HepG2 (cell line): Measurements from ENCODE around the gene NPAS2. TPM values are rescaled to one million over a fixed set of nuclear protein-coding genes. Genes with fewer than 3 reads are reported as not detected.
A peak's percentile ranks its signal among the peaks of the same experiment; 100 is the strongest.

ENCODE experiments used
- ATAC-seq: fragments of 200-7000 bp; cut with Tn5 transposase; 3 replicates; pipeline ENCODE4 v1.9.1; 2020; ENCODE audit warnings: mild to moderate bottlenecking, moderate library complexity
- BruUV-seq: library from RNA; stranded (reverse); fragments of 400-500 nt; replicated peaks from 2 replicates; lab custom pipeline; 2021; lab: Mats Ljungman, UMichigan
- CTCF ChIA-PET: fragments of 300-600 bp; formaldehyde crosslinking; extraction: SDS; loops from one replicate; lab custom pipeline; 2021; ENCODE audit warnings: low total read pairs, inconsistent platforms, low intra/inter-chr PET ratio; lab: Yijun Ruan, JAX
- POLR2A ChIA-PET: fragments of 350-600 bp; sonication (Branson Sonifier 250); formaldehyde crosslinking; loops from one replicate; lab custom pipeline; 2020; ENCODE audit warnings: antibody characterized with exemption, inconsistent platforms; lab: Yijun Ruan, JAX
- DNase-seq: peaks from one replicate; pipeline ENCODE4 v3.0.0-alpha.2; 2015; ENCODE audit warnings: low spot score
- FAIRE-seq: peaks from 3 replicates; lab custom pipeline; 2011; peaks lifted over from hg19 to GRCh38; lab: Jason Lieb, UNC
- H2AFZ ChIP-seq: one replicate; pipeline ENCODE4 v1.6.1; 2011; ENCODE audit warnings: low read length, inconsistent platforms
- H3K27ac ChIP-seq: fragments of 300-600 bp; 3 replicates; pipeline ENCODE4 v1.8.0; 2011; ENCODE audit warnings: mixed run types, mild to moderate bottlenecking, mixed read lengths, low read length, inconsistent platforms; ENCODE audit not compliant: insufficient read depth; ENCODE audit errors: extremely low read length
- H3K27me3 ChIP-seq, 2 experiments: fragments of 200-600 bp in 1 of 2; 2 replicates in 1 of 2; 3 replicates in 1 of 2; pipeline versions ENCODE4 v1.6.0 to v1.8.0; 2011; ENCODE audit warnings: low read length in 2 of 2, mild to moderate bottlenecking in 2 of 2, moderate library complexity in 2 of 2, inconsistent platforms in 1 of 2; ENCODE audit not compliant: insufficient read depth in 2 of 2, control insufficient read depth in 1 of 2
- H3K36me3 ChIP-seq, 2 experiments: fragments of 200-600 bp in 1 of 2; replicated peaks in 1 of 2; 2 replicates in 1 of 2; 3 replicates in 1 of 2; pipeline versions ENCODE4 v1.5.1 to v1.8.0; 2011; ENCODE audit warnings: low read length in 2 of 2, inconsistent platforms in 1 of 2; ENCODE audit not compliant: insufficient read depth in 2 of 2, control insufficient read depth in 1 of 2
- H3K4me1 ChIP-seq: 2 replicates; pipeline ENCODE4 v1.5.1; 2012; ENCODE audit warnings: low read length, inconsistent platforms; ENCODE audit not compliant: insufficient read depth
- H3K4me2 ChIP-seq: 2 replicates; pipeline ENCODE4 v1.6.0; 2011; ENCODE audit warnings: low read depth, low read length, inconsistent platforms
- H3K4me3 ChIP-seq, 3 experiments: fragments of 200-600 bp in 1 of 3; sonication (generic), shearing (Covaris generic) in 1 of 3; replicated peaks in 1 of 3; 2 replicates each; pipeline ENCODE4 v1.5.1; 2011 to 2016; ENCODE audit warnings: low read length in 3 of 3, inconsistent platforms in 2 of 3, low read depth in 2 of 3, mild to moderate bottlenecking in 2 of 3, control low read depth in 1 of 3, mixed read lengths in 1 of 3; ENCODE audit not compliant: insufficient read depth in 1 of 3
- H3K79me2 ChIP-seq: one replicate; pipeline ENCODE4 v1.6.1; 2011; ENCODE audit warnings: low read length, inconsistent platforms; ENCODE audit not compliant: insufficient read depth
- H3K9ac ChIP-seq: 2 replicates; pipeline ENCODE4 v1.6.0; 2011; ENCODE audit warnings: mild to moderate bottlenecking, low read depth, low read length, inconsistent platforms; ENCODE audit not compliant: insufficient read depth
- H3K9me3 ChIP-seq: 2 replicates; pipeline ENCODE4 v1.5.1; 2012; ENCODE audit warnings: mild to moderate bottlenecking, low read length
- H4K20me1 ChIP-seq: 2 replicates; pipeline ENCODE4 v1.6.0; 2011; ENCODE audit warnings: inconsistent platforms, mild to moderate bottlenecking, low read length, moderate library complexity; ENCODE audit not compliant: insufficient read depth
- AGO2 ChIP-seq: fragments of 200-400 bp; formaldehyde crosslinking; optimal IDR thresholded peaks from 2 replicates; pipeline ENCODE3; 2017; ENCODE audit warnings: mild to moderate bottlenecking, low read depth, low read length, moderate library complexity
- RBM22 ChIP-seq: fragments of 200-400 bp; formaldehyde crosslinking; optimal IDR thresholded peaks from 2 replicates; pipeline ENCODE3; 2017; ENCODE audit warnings: mild to moderate bottlenecking, low read length, moderate library complexity
- SMAD1 ChIP-seq: sonication (generic); formaldehyde crosslinking; IDR thresholded peaks from 2 replicates; pipeline ENCODE4 v1.4.0; 2020; ENCODE audit warnings: missing genetic modification reagents, low read depth, mild to moderate bottlenecking, borderline replicate concordance
- TBP ChIP-seq: sonication (generic); formaldehyde crosslinking; IDR thresholded peaks from 2 replicates; pipeline ENCODE4 v1.5.0; 2020; ENCODE audit warnings: missing genetic modification reagents
- ZNF263 ChIP-seq: sonication (generic); formaldehyde crosslinking; IDR thresholded peaks from 2 replicates; pipeline ENCODE4 v1.4.0; 2020; ENCODE audit warnings: missing genetic modification reagents
- ZNF709 ChIP-seq: sonication (generic); formaldehyde crosslinking; IDR thresholded peaks from 2 replicates; pipeline ENCODE4 v1.5.0; 2020; ENCODE audit warnings: mild to moderate bottlenecking, missing genetic modification reagents
- WGBS: methylation state at CpG from one replicate; pipeline ENCODE4 v1.1.6; 2017; ENCODE audit warnings: low lambda C conversion rate; 5-methylcytosine and 5-hydroxymethylcytosine counted together
- in situ Hi-C: cut with HindIII; loops from 2 replicates; pipeline ENCODE4 v1.10.0; 2017; ENCODE audit warnings: low pct_unique_long_range_greater_than_20kb; ENCODE audit not compliant: extremely low pct_ligation_motif_present
- intact Hi-C: fragments of 100-400 bp; cut with micrococcal nuclease; formaldehyde crosslinking; loops from one replicate; pipeline ENCODE4 v1.10.0; 2022; ENCODE audit not compliant: unreplicated experiment
- polyA plus RNA-seq, 8 experiments: library from polyadenylated mRNA; depleted of rRNA in 3 of 8; stranded (reverse) in 7 of 8; unstranded in 1 of 8; fragments of >200 nt; fragmentation: Illumina TruSeq in 4 of 8; extraction: Trizol in 4 of 8; gene quantifications; 2 replicates each; pipeline versions ENCODE4 v1.2.1 to v1.2.3, GENCODE V29; 2011 to 2016; ENCODE audit warnings: low read depth in 4 of 8, missing spikeins in 1 of 8, mixed read lengths in 1 of 8; ENCODE audit not compliant: insufficient read depth in 1 of 8
- total RNA-seq, 5 experiments: library from RNA; depleted of rRNA; stranded (reverse); fragments of >200 nt; fragmentation: Illumina TruSeq; extraction: Trizol; gene quantifications; 2 replicates each; pipeline ENCODE4 v1.2.3, GENCODE V29; 2016; ENCODE audit warnings: low read depth in 1 of 5

NPAS2 gene
- total and polyA plus RNA-seq, 2 of the 13 experiments (the other 11 are each of a cell fraction or from before 2014, with no cell fraction given): 14.8 to 37.5 TPM

GRCh38 chr2:100880730-100881129 lies 60.8 kb downstream of the NPAS2 start:
- H2AFZ ChIP-seq: no peak overlapping the region
- TF ChIP-seq SMAD1 (CRISPR knock-in tag) (0 out of 2 replicates have a peak, but pooled peaks have one; percentile 26), ZNF709 (no peak), RBM22 (peak; percentile 25), AGO2 (peak; percentile 14), ZNF263 (peak; percentile 96), TBP (no peak)
- TF ChIP-seq, all 625 proteins: peak for 4
- H4K20me1 ChIP-seq: peaks cover 7% of the 10 kb centered on the region; the same call in 1 of the 2 replicates
- intact Hi-C loops (no loop called here), in situ Hi-C loops (loop anchor here (5.0 kb wide), 1 partner anchor 58 kb away; the partner anchor contains the start of gene NPAS2)
- H3K9me3 ChIP-seq: no peaks in the 10 kb centered on the region
- no TSS peak for BruUV-seq
- H3K79me2 ChIP-seq: peaks cover 38% of the 10 kb centered on the region
- ATAC-seq (no peak), FAIRE-seq (no peak), DNase-seq (no peak)
- ChIA-PET CTCF (no interaction called here), POLR2A (no interaction called here)
- peak overlapping the region; percentile 73 for H3K27ac ChIP-seq
- H3K4me2 ChIP-seq: no peak overlapping the region
- H3K27me3 ChIP-seq: no peaks in the 10 kb centered on the region
- no peak overlapping the region; the same call in 1 of the 2 replicates for H3K9ac ChIP-seq
- WGBS: 96% methylated on average over 7 of the region's 7 CpGs
- peaks cover 73% of the 10 kb centered on the region for H3K4me1 ChIP-seq
- no peak overlapping the region for H3K4me3 ChIP-seq
- H3K36me3 ChIP-seq: peaks cover 2 to 16% of the 10 kb centered on the region in 2 experiments; a peak in 3 of 5 replicates
